Activated CD4-positive, alpha-beta memory T cell treated with anti-CD3 and anti-CD28 coated beads, Interleukin-2, amount 10 ng/mL, durations not matched to agents 7 days and 5 days (primary cell): ENCODE data around the gene DGCR8. TPM values are rescaled to one million over a fixed set of nuclear protein-coding genes. Genes with fewer than 3 reads are reported as not detected.

ENCODE experiments used
- CTCF ChIA-PET: fragments of 350-600 bp; sonication (Branson Sonifier 250); formaldehyde crosslinking; loops from one replicate; lab custom pipeline; 2021; ENCODE audit warnings: antibody characterized with exemption, inconsistent platforms; lab: Charles Lee
- POLR2A ChIA-PET: fragments of 350-600 bp; sonication (Branson Sonifier 250); formaldehyde crosslinking; loops from one replicate; lab custom pipeline; 2021; ENCODE audit warnings: antibody characterized with exemption; lab: Charles Lee
- DNase-seq: peaks from one replicate; pipeline ENCODE4 v3.0.0-alpha.2; 2020
- H3K27ac Mint-ChIP-seq: one replicate; pipeline ENCODE4 v1.8.0; 2021; ENCODE audit warnings: mild to moderate bottlenecking, mixed read lengths
- H3K27me3 Mint-ChIP-seq: one replicate; pipeline ENCODE4 v1.8.0; 2021; ENCODE audit warnings: mixed read lengths
- H3K36me3 Mint-ChIP-seq: one replicate; pipeline ENCODE4 v1.8.0; 2021; ENCODE audit warnings: low read depth, mixed read lengths
- H3K4me1 Mint-ChIP-seq: one replicate; pipeline ENCODE4 v1.8.0; 2021; ENCODE audit warnings: mixed read lengths
- H3K4me3 Mint-ChIP-seq: one replicate; pipeline ENCODE4 v1.8.0; 2021; ENCODE audit warnings: mild to moderate bottlenecking, mixed read lengths
- H3K9me3 Mint-ChIP-seq: one replicate; pipeline ENCODE4 v1.8.0; 2021; ENCODE audit warnings: mixed read lengths
- total RNA-seq, 2 experiments: library from RNA; stranded (reverse); gene quantifications; one replicate each; pipeline ENCODE4 v1.2.3, GENCODE V29; 2021

The DGCR8 gene
- total RNA-seq, 2 experiments from 2014 or later, result 40.4 to 41.1 TPM

GRCh38 chr22:20055144-20055543 lies 24.9 kb upstream of the DGCR8 start:
- H3K36me3 Mint-ChIP-seq, result peaks cover 16% of the 10 kb centered on the region
- H3K27ac Mint-ChIP-seq, result no peak overlapping the region
- H3K4me3 Mint-ChIP-seq, result no peak overlapping the region
- H3K4me1 Mint-ChIP-seq, result peaks cover 10% of the 10 kb centered on the region
- POLR2A ChIA-PET, result no interaction called here
- DNase-seq, result no peak
- H3K27me3 Mint-ChIP-seq, result no peaks in the 10 kb centered on the region
- no peaks in the 10 kb centered on the region for H3K9me3 Mint-ChIP-seq
- CTCF ChIA-PET, result no interaction called here

GRCh38 chr22:20055654-20056053 lies 24.4 kb upstream of the DGCR8 start:
- Mint-ChIP-seq H3K27ac (no peak overlapping the region), H3K4me1 (peaks cover 10% of the 10 kb centered on the region), H3K27me3 (no peaks in the 10 kb centered on the region), H3K4me3 (no peak overlapping the region), H3K36me3 (peaks cover 15% of the 10 kb centered on the region), H3K9me3 (no peaks in the 10 kb centered on the region)
- CTCF ChIA-PET, result no interaction called here
- no peak for DNase-seq
- POLR2A ChIA-PET, result no interaction called here

GRCh38 chr22:20056161-20056560 lies 23.9 kb upstream of the DGCR8 start:
- Mint-ChIP-seq H3K27ac (no peak overlapping the region), H3K27me3 (no peaks in the 10 kb centered on the region), H3K4me1 (peaks cover 10% of the 10 kb centered on the region), H3K36me3 (peaks cover 15% of the 10 kb centered on the region), H3K9me3 (no peaks in the 10 kb centered on the region), H3K4me3 (no peak overlapping the region)
- no peak for DNase-seq
- ChIA-PET POLR2A (no interaction called here), CTCF (no interaction called here)

GRCh38 chr22:20056696-20057386 lies 23.2 kb upstream of the DGCR8 start:
- POLR2A ChIA-PET, result no interaction called here
- Mint-ChIP-seq H3K27ac (no peak overlapping the region), H3K4me1 (peaks cover 10% of the 10 kb centered on the region), H3K4me3 (no peak overlapping the region), H3K36me3 (peaks cover 17% of the 10 kb centered on the region), H3K9me3 (no peaks in the 10 kb centered on the region), H3K27me3 (no peaks in the 10 kb centered on the region)
- no peak for DNase-seq
- CTCF ChIA-PET, result no interaction called here

- no peaks in the 10 kb centered on the region for H3K27me3 Mint-ChIP-seq
- H3K4me1 Mint-ChIP-seq, result peaks cover 10% of the 10 kb centered on the region
- peaks cover 21% of the 10 kb centered on the region for H3K36me3 Mint-ChIP-seq
- DNase-seq, result no peak
- no peak overlapping the region for H3K27ac Mint-ChIP-seq
- ChIA-PET CTCF (no interaction called here), POLR2A (no interaction called here)
- no peak overlapping the region for H3K4me3 Mint-ChIP-seq
- H3K9me3 Mint-ChIP-seq, result no peaks in the 10 kb centered on the region
Measured at GRCh38 chr22:20057596-20058268, 22.3 kb upstream of the DGCR8 start.

GRCh38 chr22:20058989-20059770 lies 20.9 kb upstream of the DGCR8 start:
- H3K36me3 Mint-ChIP-seq, result peaks cover 21% of the 10 kb centered on the region
- H3K27me3 Mint-ChIP-seq, result no peaks in the 10 kb centered on the region
- peaks cover 10% of the 10 kb centered on the region for H3K4me1 Mint-ChIP-seq
- H3K4me3 Mint-ChIP-seq, result no peak overlapping the region
- POLR2A ChIA-PET, result no interaction called here
- DNase-seq, result no peak
- no peaks in the 10 kb centered on the region for H3K9me3 Mint-ChIP-seq
- no peak overlapping the region for H3K27ac Mint-ChIP-seq
- CTCF ChIA-PET, result interaction anchor here (0.7 to 1.1 kb wide), 2 partner anchors 9 to 106 kb away, joined by 3 to 4 read pairs; no protein-coding TSS in a partner anchor

GRCh38 chr22:20060700-20061480 lies 19.2 kb upstream of the DGCR8 start:
- Mint-ChIP-seq H3K4me3 (no peak overlapping the region), H3K27ac (no peak overlapping the region), H3K4me1 (peaks cover 10% of the 10 kb centered on the region), H3K36me3 (peaks cover 17% of the 10 kb centered on the region), H3K9me3 (no peaks in the 10 kb centered on the region), H3K27me3 (no peaks in the 10 kb centered on the region)
- CTCF ChIA-PET, result interaction anchor here (1.1 kb wide), 1 partner anchor 12 kb away, joined by 3 read pairs; no protein-coding TSS in a partner anchor
- POLR2A ChIA-PET, result no interaction called here
- no peak for DNase-seq

GRCh38 chr22:20061481-20061861 lies 18.6 kb upstream of the DGCR8 start:
- Mint-ChIP-seq H3K9me3 (no peaks in the 10 kb centered on the region), H3K27ac (no peak overlapping the region)
- CTCF ChIA-PET, result interaction anchor here (1.1 kb wide), 1 partner anchor 11 kb away, joined by 3 read pairs; no protein-coding TSS in a partner anchor

GRCh38 chr22:20062043-20062765 lies 17.8 kb upstream of the DGCR8 start:
- H3K4me3 Mint-ChIP-seq, result no peak overlapping the region
- H3K36me3 Mint-ChIP-seq, result peaks cover 17% of the 10 kb centered on the region
- H3K27me3 Mint-ChIP-seq, result no peaks in the 10 kb centered on the region
- POLR2A ChIA-PET, result interaction anchor here (0.9 kb wide), 1 partner anchor 10 kb away, joined by 3 read pairs; no protein-coding TSS in a partner anchor
- H3K9me3 Mint-ChIP-seq, result no peaks in the 10 kb centered on the region
- CTCF ChIA-PET, result interaction anchor here (1.1 kb wide), 1 partner anchor 10 kb away, joined by 3 read pairs; no protein-coding TSS in a partner anchor
- no peak overlapping the region for H3K27ac Mint-ChIP-seq
- H3K4me1 Mint-ChIP-seq, result peaks cover 10% of the 10 kb centered on the region
- DNase-seq, result no peak

More at GRCh38 chr22:20061481-20061861, 18.6 kb upstream of the DGCR8 start:
- Mint-ChIP-seq H3K36me3 (peaks cover 17% of the 10 kb centered on the region), H3K4me3 (no peak overlapping the region), H3K4me1 (peaks cover 10% of the 10 kb centered on the region), H3K27me3 (no peaks in the 10 kb centered on the region)
- DNase-seq, result no peak
- POLR2A ChIA-PET, result no interaction called here

- CTCF ChIA-PET, result no interaction called here
- Mint-ChIP-seq H3K36me3 (peaks cover 15% of the 10 kb centered on the region), H3K9me3 (no peaks in the 10 kb centered on the region), H3K27me3 (no peaks in the 10 kb centered on the region), H3K4me1 (peaks cover 10% of the 10 kb centered on the region), H3K27ac (no peak overlapping the region), H3K4me3 (no peak overlapping the region)
- POLR2A ChIA-PET, result interaction anchor here (0.9 kb wide), 1 partner anchor 9 kb away, joined by 3 read pairs; no protein-coding TSS in a partner anchor
- DNase-seq, result no peak
Measured at GRCh38 chr22:20062766-20063083, 17.3 kb upstream of the DGCR8 start.

- no peak overlapping the region for H3K4me3 Mint-ChIP-seq
- peaks cover 10% of the 10 kb centered on the region for H3K4me1 Mint-ChIP-seq
- no peaks in the 10 kb centered on the region for H3K9me3 Mint-ChIP-seq
- H3K27me3 Mint-ChIP-seq, result no peaks in the 10 kb centered on the region
- H3K36me3 Mint-ChIP-seq, result peaks cover 13% of the 10 kb centered on the region
- ChIA-PET CTCF (no interaction called here), POLR2A (no interaction called here)
- no peak overlapping the region for H3K27ac Mint-ChIP-seq
- DNase-seq, result no peak
Measured at GRCh38 chr22:20063271-20064139, 16.5 kb upstream of the DGCR8 start.
